HCT116 (cell line): ENCODE measurements around the gene FBXO34. TPM values are rescaled to one million over a fixed set of nuclear protein-coding genes. Genes with fewer than 3 reads are reported as not detected.

Experiments
- ATAC-seq: fragments of 200-7000 bp; cut with Tn5 transposase; 2 replicates; pipeline ENCODE4 v1.9.1; 2020; ENCODE audit warnings: mild to moderate bottlenecking, moderate library complexity
- BruUV-seq: library from RNA; stranded (reverse); fragments of 400-500 nt; replicated peaks from 2 replicates; lab custom pipeline; 2021; lab: Mats Ljungman, UMichigan
- CTCF ChIA-PET: fragments of 300-600 bp; sonication (Branson Sonifier 250); formaldehyde crosslinking; loops from one replicate; lab custom pipeline; 2021; ENCODE audit warnings: antibody characterized with exemption; lab: Charles Lee
- POLR2A ChIA-PET: fragments of 300-600, 350-600 bp; sonication (Branson Sonifier 250); formaldehyde crosslinking; loops from one replicate; lab custom pipeline; 2021; ENCODE audit warnings: antibody characterized with exemption; lab: Charles Lee
- RAD21 ChIA-PET, 2 experiments: fragments of 300-600 bp; sonication (Branson Sonifier 250); formaldehyde crosslinking; loops; one replicate each; lab custom pipeline; 2023; ENCODE audit warnings: low total read pairs in 2 of 2; ENCODE audit not compliant: uncharacterized antibody in 2 of 2, unreplicated experiment in 2 of 2, low non-redundant PET in 1 of 2; lab: Charles Lee
- DNase-seq: peaks from one replicate; pipeline ENCODE4 v3.0.0-alpha.2; 2010; ENCODE audit warnings: low read depth, low spot score
- H2AFZ ChIP-seq: fragments of 200-600 bp; shearing (Covaris generic), sonication (generic); 2 replicates; pipeline ENCODE4 v1.6.1; 2017; ENCODE audit warnings: low read depth, mixed run types, mixed read lengths, antibody characterized with exemption, low read length; ENCODE audit not compliant: poor library complexity, severe bottlenecking
- H3K27ac ChIP-seq: 2 replicates; pipeline ENCODE4 v1.5.1; 2012; ENCODE audit warnings: low read depth, low read length
- H3K27me3 ChIP-seq: fragments of 200-600 bp; sonication (generic); 2 replicates; pipeline ENCODE4 v1.6.1; 2016; ENCODE audit warnings: mixed run types, low read length, mixed read lengths; ENCODE audit not compliant: insufficient read depth
- H3K36me3 ChIP-seq, 2 experiments: fragments of 200-500 bp in 1 of 2; fragments of 200-600 bp in 1 of 2; sonication (Bioruptor generic) in 1 of 2; sonication (generic) in 1 of 2; 2 replicates each; pipeline versions ENCODE4 v1.5.1 to v1.6.1; 2014 to 2016; ENCODE audit warnings: low read length in 2 of 2, inconsistent platforms in 1 of 2, mixed read lengths in 1 of 2, mixed run types in 1 of 2; ENCODE audit not compliant: insufficient read depth in 2 of 2, control insufficient read depth in 1 of 2
- H3K4me1 ChIP-seq, 2 experiments: fragments of 200-600 bp in 1 of 2; sonication (generic) in 1 of 2; 2 replicates each; pipeline versions ENCODE4 v1.5.1 to v1.6.1; 2012 to 2017; ENCODE audit warnings: low read length in 2 of 2, inconsistent platforms in 1 of 2, mild to moderate bottlenecking in 1 of 2, mixed read lengths in 1 of 2, mixed run types in 1 of 2, moderate library complexity in 1 of 2; ENCODE audit not compliant: insufficient read depth in 2 of 2, control insufficient read depth in 1 of 2
- H3K4me2 ChIP-seq: fragments of 200-600 bp; sonication (generic); 2 replicates; pipeline ENCODE4 v1.6.1; 2017; ENCODE audit warnings: mixed run types, low read length, mixed read lengths
- H3K4me3 ChIP-seq, 2 experiments: fragments of 200-600 bp in 1 of 2; sonication (generic) in 1 of 2; replicated peaks in 1 of 2; 2 replicates each; pipeline ENCODE4 v1.5.1; 2011 to 2016; ENCODE audit warnings: low read length in 2 of 2, control low read depth in 1 of 2, low read depth in 1 of 2, mild to moderate bottlenecking in 1 of 2, mixed read lengths in 1 of 2, mixed run types in 1 of 2
- H3K79me2 ChIP-seq: fragments of 200-600 bp; sonication (generic); 2 replicates; pipeline ENCODE4 v1.6.1; 2017; ENCODE audit warnings: mild to moderate bottlenecking, mixed run types, low read length, moderate library complexity, mixed read lengths; ENCODE audit not compliant: insufficient read depth
- H3K9ac ChIP-seq: fragments of 200-600 bp; sonication (generic); 2 replicates; pipeline ENCODE4 v1.6.1; 2016; ENCODE audit warnings: low read length, mixed read lengths
- H3K9me2 ChIP-seq: fragments of 200-600 bp; sonication (generic), shearing (Covaris generic); 2 replicates; pipeline ENCODE4 v1.6.1; 2017; ENCODE audit warnings: mixed run types, mild to moderate bottlenecking, moderate library complexity; ENCODE audit not compliant: insufficient read depth
- H3K9me3 ChIP-seq, 2 experiments: fragments of 200-500 bp in 1 of 2; fragments of 200-600 bp in 1 of 2; sonication (Bioruptor generic) in 1 of 2; sonication (generic) in 1 of 2; 2 replicates each; pipeline ENCODE4 v1.6.1; 2014 to 2017; ENCODE audit warnings: low read length in 2 of 2, mixed read lengths in 2 of 2, inconsistent platforms in 1 of 2, low read depth in 1 of 2, mild to moderate bottlenecking in 1 of 2, mixed run types in 1 of 2, moderate library complexity in 1 of 2; ENCODE audit not compliant: control insufficient read depth in 1 of 2, insufficient read depth in 1 of 2
- H4K20me1 ChIP-seq: fragments of 200-600 bp; sonication (generic), shearing (Covaris generic); 2 replicates; pipeline ENCODE4 v1.6.1; 2017; ENCODE audit warnings: mixed run types, mild to moderate bottlenecking, moderate library complexity; ENCODE audit not compliant: insufficient read depth
- ATF3 ChIP-seq: IDR thresholded peaks from 2 replicates; pipeline ENCODE4 v1.6.1; 2012
- EGR1 ChIP-seq: IDR thresholded peaks from 2 replicates; pipeline ENCODE4 v1.6.1; 2012; ENCODE audit warnings: low read depth
- EZH2phosphoT487 ChIP-seq: fragments of 200-600 bp; IDR thresholded peaks from 2 replicates; pipeline ENCODE4 v1.6.1; 2018; ENCODE audit warnings: antibody characterized with exemption, borderline replicate concordance
- POLR2AphosphoS5 ChIP-seq: IDR thresholded peaks from 2 replicates; pipeline ENCODE4 v1.6.1; 2011; ENCODE audit warnings: mild to moderate bottlenecking, low read depth, low read length, moderate library complexity
- SRF ChIP-seq: IDR thresholded peaks from 2 replicates; pipeline ENCODE4 v1.6.1; 2012; ENCODE audit warnings: low read depth
- intact Hi-C: fragments of 100-400 bp; cut with micrococcal nuclease; formaldehyde crosslinking; loops from 2 replicates; pipeline ENCODE4 v1.10.0; 2022
- total RNA-seq: library from RNA; stranded (reverse); gene quantifications from one replicate; pipeline ENCODE4 v1.2.1, GENCODE V29; 2021; ENCODE audit not compliant: unreplicated experiment
- TF ChIP-seq, protein P1 (sequence below), 3 experiments: fragments of 200-600 bp in 1 of 3; sonication (generic) in 1 of 3; IDR thresholded peaks in 2 of 3; conservative IDR thresholded peaks in 1 of 3; 2 replicates each; pipeline ENCODE4 v1.5.1; 2012 to 2017; ENCODE audit warnings: low read depth in 2 of 3, low read length in 2 of 3, antibody characterized with exemption in 1 of 3, borderline replicate concordance in 1 of 3, control low read depth in 1 of 3, mild to moderate bottlenecking in 1 of 3, mixed read lengths in 1 of 3, mixed run types in 1 of 3, moderate library complexity in 1 of 3; ENCODE audit not compliant: insufficient read depth in 1 of 3
- TF ChIP-seq, protein P2 (sequence below): IDR thresholded peaks from 2 replicates; pipeline ENCODE4 v1.6.1; 2011; ENCODE audit warnings: mild to moderate bottlenecking, low read length, moderate library complexity; ENCODE audit not compliant: insufficient replicate concordance; ENCODE audit errors: extremely low read depth

The FBXO34 gene
- total RNA-seq, 1 experiment from 2014 or later: 26.9 TPM

DNA sequence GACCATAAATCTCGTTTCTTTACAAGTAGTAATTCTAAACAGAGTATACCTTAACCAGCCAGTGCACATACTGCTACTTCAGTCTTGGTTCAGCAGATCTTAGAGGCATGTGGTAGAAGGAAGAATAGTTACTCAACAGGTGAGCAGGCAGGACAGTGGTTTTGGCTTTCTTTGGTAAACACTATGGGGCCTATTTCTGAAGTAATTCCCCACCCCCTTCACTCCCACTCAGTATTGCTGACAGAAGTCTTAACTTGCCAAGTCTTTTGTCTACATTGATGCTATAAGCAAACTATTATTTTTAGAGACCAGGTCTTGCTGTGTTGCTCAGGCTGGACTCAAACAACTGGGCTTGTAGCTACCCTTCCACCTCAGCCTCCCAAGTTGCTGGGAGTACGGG, 68.5 kb downstream of the FBXO34 start:
- no TSS peak for BruUV-seq
- Histone ChIP-seq H3K9me3 (no peaks in the 10 kb centered on the region), H3K9me2 (no peaks in the 10 kb centered on the region), H3K27ac (no peak overlapping the region), H2AFZ (no peak overlapping the region), H3K4me3 (no peak overlapping the region), H3K4me1 (peaks cover 0 to 7% of the 10 kb centered on the region in 2 experiments; a peak in 1 of 4 replicates), H3K4me2 (no peak overlapping the region), H3K27me3 (no peaks in the 10 kb centered on the region), H4K20me1 (no peaks in the 10 kb centered on the region), H3K9ac (no peak overlapping the region), H3K36me3 (no peaks in the 10 kb centered on the region), H3K79me2 (peaks cover 51% of the 10 kb centered on the region)
- CTCF ChIA-PET: no interaction called here
- ATAC-seq (no peak), DNase-seq (no peak)
- TF ChIP-seq EGR1: no peak
- TF ChIP-seq, protein P1, sequence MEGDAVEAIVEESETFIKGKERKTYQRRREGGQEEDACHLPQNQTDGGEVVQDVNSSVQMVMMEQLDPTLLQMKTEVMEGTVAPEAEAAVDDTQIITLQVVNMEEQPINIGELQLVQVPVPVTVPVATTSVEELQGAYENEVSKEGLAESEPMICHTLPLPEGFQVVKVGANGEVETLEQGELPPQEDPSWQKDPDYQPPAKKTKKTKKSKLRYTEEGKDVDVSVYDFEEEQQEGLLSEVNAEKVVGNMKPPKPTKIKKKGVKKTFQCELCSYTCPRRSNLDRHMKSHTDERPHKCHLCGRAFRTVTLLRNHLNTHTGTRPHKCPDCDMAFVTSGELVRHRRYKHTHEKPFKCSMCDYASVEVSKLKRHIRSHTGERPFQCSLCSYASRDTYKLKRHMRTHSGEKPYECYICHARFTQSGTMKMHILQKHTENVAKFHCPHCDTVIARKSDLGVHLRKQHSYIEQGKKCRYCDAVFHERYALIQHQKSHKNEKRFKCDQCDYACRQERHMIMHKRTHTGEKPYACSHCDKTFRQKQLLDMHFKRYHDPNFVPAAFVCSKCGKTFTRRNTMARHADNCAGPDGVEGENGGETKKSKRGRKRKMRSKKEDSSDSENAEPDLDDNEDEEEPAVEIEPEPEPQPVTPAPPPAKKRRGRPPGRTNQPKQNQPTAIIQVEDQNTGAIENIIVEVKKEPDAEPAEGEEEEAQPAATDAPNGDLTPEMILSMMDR (IDR thresholded peaks at IDR 0.05 in 2 of 3, conservative IDR thresholded peaks at IDR 0.05 in 1 of 3; ENCODE audit: borderline replicate concordance in 1 of 3, insufficient read depth in 1 of 3, low read depth in 2 of 3, low read length in 2 of 3): no peak
- TF ChIP-seq POLR2AphosphoS5: no peak
- TF ChIP-seq, protein P2, sequence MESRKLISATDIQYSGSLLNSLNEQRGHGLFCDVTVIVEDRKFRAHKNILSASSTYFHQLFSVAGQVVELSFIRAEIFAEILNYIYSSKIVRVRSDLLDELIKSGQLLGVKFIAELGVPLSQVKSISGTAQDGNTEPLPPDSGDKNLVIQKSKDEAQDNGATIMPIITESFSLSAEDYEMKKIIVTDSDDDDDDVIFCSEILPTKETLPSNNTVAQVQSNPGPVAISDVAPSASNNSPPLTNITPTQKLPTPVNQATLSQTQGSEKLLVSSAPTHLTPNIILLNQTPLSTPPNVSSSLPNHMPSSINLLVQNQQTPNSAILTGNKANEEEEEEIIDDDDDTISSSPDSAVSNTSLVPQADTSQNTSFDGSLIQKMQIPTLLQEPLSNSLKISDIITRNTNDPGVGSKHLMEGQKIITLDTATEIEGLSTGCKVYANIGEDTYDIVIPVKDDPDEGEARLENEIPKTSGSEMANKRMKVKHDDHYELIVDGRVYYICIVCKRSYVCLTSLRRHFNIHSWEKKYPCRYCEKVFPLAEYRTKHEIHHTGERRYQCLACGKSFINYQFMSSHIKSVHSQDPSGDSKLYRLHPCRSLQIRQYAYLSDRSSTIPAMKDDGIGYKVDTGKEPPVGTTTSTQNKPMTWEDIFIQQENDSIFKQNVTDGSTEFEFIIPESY: no peak
- TF ChIP-seq ATF3: no peak
- TF ChIP-seq EZH2phosphoT487: no peak
- no peak for TF ChIP-seq SRF
- RAD21 ChIA-PET: no interaction called here
- POLR2A ChIA-PET: no interaction called here
- intact Hi-C loops: no loop called here
